IPS DF 6.9 (cell line): ENCODE measurements around the gene TPH2.

Experiments used
- DNase-seq: peaks from one replicate; pipeline ENCODE4 v3.0.0-alpha.2; 2013; ENCODE audit warnings: low read depth, low spot score
- H3K27ac ChIP-seq: one replicate; pipeline ENCODE4 v1.5.1; 2013; ENCODE audit warnings: low read length, control low read depth
- H3K27me3 ChIP-seq: 2 replicates; pipeline ENCODE4 v1.6.1; 2013; ENCODE audit warnings: mild to moderate bottlenecking, low read length; ENCODE audit not compliant: control insufficient read depth, insufficient read depth
- H3K36me3 ChIP-seq: 2 replicates; pipeline ENCODE4 v1.6.1; 2013; ENCODE audit warnings: low read length; ENCODE audit not compliant: control insufficient read depth, insufficient read depth
- H3K4me1 ChIP-seq: 2 replicates; pipeline ENCODE4 v1.6.1; 2013; ENCODE audit warnings: low read length; ENCODE audit not compliant: control insufficient read depth, insufficient read depth
- H3K4me3 ChIP-seq: 2 replicates; pipeline ENCODE4 v1.5.1; 2013; ENCODE audit warnings: mild to moderate bottlenecking, low read length
- H3K9me3 ChIP-seq: 2 replicates; pipeline ENCODE4 v1.6.1; 2013; ENCODE audit warnings: low read length, inconsistent platforms; ENCODE audit not compliant: control insufficient read depth, insufficient read depth
- WGBS: extraction: QIAGEN DNeasy Blood & Tissue Kit; methylation state at CpG from one replicate; pipeline ENCODE4 v1.1.7; 2013; ENCODE audit warnings: mixed read lengths, missing lambda C conversion rate; ENCODE audit not compliant: insufficient read length, insufficient coverage; 5-methylcytosine and 5-hydroxymethylcytosine counted together

TPH2 gene

DNA sequence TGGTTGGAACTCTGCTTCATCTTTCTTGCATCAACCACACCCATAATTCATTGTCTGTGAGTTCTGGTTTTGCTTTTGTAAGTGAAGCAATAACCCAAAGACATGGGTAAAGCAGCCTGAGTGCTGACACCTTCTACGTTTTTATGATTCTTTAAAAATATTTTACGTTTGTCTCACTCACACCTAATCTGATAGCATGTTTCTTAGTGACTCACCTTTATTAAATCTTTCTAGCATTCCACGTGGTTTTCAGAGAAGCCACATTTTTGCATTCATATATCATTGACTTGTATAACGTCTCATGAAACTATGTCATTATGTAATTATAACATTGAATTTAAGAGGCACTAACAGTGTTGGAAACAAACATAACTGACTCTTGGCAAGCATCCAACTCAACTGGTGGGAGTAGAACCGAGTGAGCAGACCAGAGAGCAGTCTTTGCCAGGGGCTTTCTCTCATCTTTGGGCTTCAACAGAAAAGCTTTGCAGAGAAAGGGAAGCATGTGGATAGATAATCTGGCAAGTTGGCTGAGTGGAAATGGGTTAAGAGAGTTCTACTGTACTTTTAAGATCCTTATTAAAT lies 118.8 kb downstream of the TPH2 start:
- Histone ChIP-seq H3K36me3 (no peaks in the 10 kb centered on the region), H3K4me3 (no peak overlapping the region), H3K27ac (no peak overlapping the region), H3K9me3 (no peaks in the 10 kb centered on the region), H3K4me1 (no peaks in the 10 kb centered on the region), H3K27me3 (peaks cover 1% of the 10 kb centered on the region; the same call in 1 of the 2 replicates)
- DNase-seq: no peak
- WGBS: no CpG with 5 or more reads among the region's 5 CpGs

DNA sequence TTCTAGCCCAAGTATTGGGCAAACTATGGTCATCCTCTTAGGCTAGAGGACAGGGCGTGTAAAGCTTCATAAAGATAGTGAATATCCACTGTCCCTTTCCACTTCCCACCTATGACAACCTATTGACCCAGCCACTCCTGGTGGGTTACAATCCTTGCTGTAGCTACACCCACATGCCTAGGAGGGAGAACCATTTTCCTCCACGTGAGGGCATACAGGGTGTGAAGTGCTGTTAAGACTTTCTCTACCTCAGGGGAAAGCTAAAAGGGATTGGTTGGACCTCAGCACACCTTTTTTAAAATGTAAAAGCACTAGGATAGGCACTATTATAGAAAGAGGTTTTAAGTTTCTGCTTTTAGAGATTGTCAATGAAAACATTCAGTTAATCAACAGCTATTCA lies 124.4 kb downstream of the TPH2 start:
- no peaks in the 10 kb centered on the region for H3K9me3 ChIP-seq
- H3K27ac ChIP-seq: no peak overlapping the region
- no peak for DNase-seq
- no peaks in the 10 kb centered on the region for H3K36me3 ChIP-seq
- H3K4me3 ChIP-seq: no peak overlapping the region
- no peaks in the 10 kb centered on the region for H3K4me1 ChIP-seq
- H3K27me3 ChIP-seq: no peaks in the 10 kb centered on the region
- WGBS: no CpG with 5 or more reads among the region's 2 CpGs

- H3K4me1 ChIP-seq: no peaks in the 10 kb centered on the region
- H3K27me3 ChIP-seq: no peaks in the 10 kb centered on the region
- WGBS: no CpG with 5 or more reads among the region's 2 CpGs
- no peak overlapping the region for H3K27ac ChIP-seq
- DNase-seq: no peak
- H3K36me3 ChIP-seq: no peaks in the 10 kb centered on the region
- peaks cover 1% of the 10 kb centered on the region; the same call in 1 of the 2 replicates for H3K9me3 ChIP-seq
- no peak overlapping the region for H3K4me3 ChIP-seq
These were observed 132.4 kb downstream of the TPH2 start for GRCh38 chr12:72071030-72071429.

DNA sequence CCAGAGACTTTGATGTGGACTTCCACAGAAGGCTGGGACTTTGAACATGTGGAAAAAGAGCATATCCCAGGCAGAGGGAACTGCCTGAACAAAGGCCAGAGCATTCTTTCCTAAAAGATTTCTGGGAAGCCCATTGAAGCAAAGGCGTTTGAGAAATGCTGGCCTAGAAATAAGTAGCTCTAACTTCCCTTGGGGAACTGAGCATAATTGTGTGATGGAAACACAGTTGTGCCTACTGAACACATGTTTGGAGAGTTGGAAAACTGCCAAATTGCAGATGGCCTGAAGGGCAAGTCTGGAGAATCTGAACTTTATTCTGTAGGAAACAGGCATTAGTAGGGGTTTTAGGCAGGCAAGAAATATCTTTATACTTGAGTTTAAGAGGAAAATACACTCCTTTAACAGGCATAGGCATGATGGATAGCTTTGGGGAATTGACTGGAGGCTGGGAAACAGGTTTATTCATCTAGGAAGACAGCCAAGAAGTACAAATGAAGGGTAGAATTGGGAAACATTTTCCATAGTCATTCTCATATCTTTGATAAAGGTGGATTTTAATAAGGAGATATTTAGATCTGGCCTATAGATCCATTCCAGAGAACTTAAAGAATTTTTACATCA lies 134.1 kb downstream of the TPH2 start:
- Histone ChIP-seq H3K4me3 (no peak overlapping the region), H3K36me3 (no peaks in the 10 kb centered on the region), H3K27ac (no peak overlapping the region), H3K4me1 (no peaks in the 10 kb centered on the region), H3K27me3 (no peaks in the 10 kb centered on the region), H3K9me3 (peaks cover 1% of the 10 kb centered on the region; the same call in 1 of the 2 replicates)
- no CpG with 5 or more reads among the region's 1 CpG for WGBS
- DNase-seq: no peak

- H3K4me3 ChIP-seq: no peak overlapping the region
- no peaks in the 10 kb centered on the region for H3K36me3 ChIP-seq
- no peak for DNase-seq
- H3K9me3 ChIP-seq: peaks cover 1% of the 10 kb centered on the region; the same call in 1 of the 2 replicates
- WGBS: no CpG with 5 or more reads among the region's 1 CpG
- no peaks in the 10 kb centered on the region for H3K27me3 ChIP-seq
- no peak overlapping the region for H3K27ac ChIP-seq
- no peaks in the 10 kb centered on the region for H3K4me1 ChIP-seq
These were observed 135.4 kb downstream of the TPH2 start for GRCh38 chr12:72074065-72074464.

GRCh38 chr12:72074956-72075355 lies 136.3 kb downstream of the TPH2 start:
- H3K36me3 ChIP-seq: no peaks in the 10 kb centered on the region
- no peak overlapping the region for H3K4me3 ChIP-seq
- WGBS: no CpG with 5 or more reads among the region's 3 CpGs
- H3K27ac ChIP-seq: no peak overlapping the region
- H3K27me3 ChIP-seq: no peaks in the 10 kb centered on the region
- H3K9me3 ChIP-seq: peaks cover 1% of the 10 kb centered on the region; the same call in 1 of the 2 replicates
- DNase-seq: no peak
- H3K4me1 ChIP-seq: no peaks in the 10 kb centered on the region

- H3K27ac ChIP-seq: no peak overlapping the region
- WGBS: no CpG with 5 or more reads among the region's 3 CpGs
- no peaks in the 10 kb centered on the region for H3K36me3 ChIP-seq
- peaks cover 1% of the 10 kb centered on the region; the same call in 1 of the 2 replicates for H3K9me3 ChIP-seq
- no peaks in the 10 kb centered on the region for H3K4me1 ChIP-seq
- DNase-seq: no peak
- H3K4me3 ChIP-seq: no peak overlapping the region
- no peaks in the 10 kb centered on the region for H3K27me3 ChIP-seq
These were observed 136.8 kb downstream of the TPH2 start for GRCh38 chr12:72075401-72075800.

- DNase-seq: no peak
- H3K4me3 ChIP-seq: no peak overlapping the region
- H3K27me3 ChIP-seq: no peaks in the 10 kb centered on the region
- H3K4me1 ChIP-seq: no peaks in the 10 kb centered on the region
- H3K27ac ChIP-seq: no peak overlapping the region
- H3K9me3 ChIP-seq: peaks cover 1% of the 10 kb centered on the region; the same call in 1 of the 2 replicates
- no peaks in the 10 kb centered on the region for H3K36me3 ChIP-seq
- WGBS: no CpG with 5 or more reads among the region's 9 CpGs
These were observed 137.4 kb downstream of the TPH2 start for GRCh38 chr12:72075891-72076557.

DNA sequence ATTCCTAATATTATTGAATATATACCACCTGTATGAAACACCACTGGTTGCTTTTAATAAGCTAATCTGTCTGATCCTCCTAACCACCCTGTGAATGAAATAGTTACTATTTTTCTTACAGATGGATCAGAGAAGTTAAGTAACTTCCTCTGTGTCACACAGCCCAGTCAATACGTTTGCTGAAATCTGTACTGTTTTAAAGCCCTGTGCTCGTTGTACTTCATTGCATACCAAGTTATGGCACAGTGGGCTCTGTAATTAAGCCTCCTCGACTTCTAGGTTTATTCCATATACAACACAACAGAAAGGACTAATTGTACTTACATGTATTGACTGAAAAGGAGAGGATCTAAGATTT lies 137.9 kb downstream of the TPH2 start:
- H3K27ac ChIP-seq: no peak overlapping the region
- no peaks in the 10 kb centered on the region; the same call in 1 of the 2 replicates for H3K9me3 ChIP-seq
- WGBS: no CpG with 5 or more reads among the region's 3 CpGs
- no peak overlapping the region for H3K4me3 ChIP-seq
- no peaks in the 10 kb centered on the region for H3K4me1 ChIP-seq
- DNase-seq: no peak
- H3K27me3 ChIP-seq: no peaks in the 10 kb centered on the region
- H3K36me3 ChIP-seq: no peaks in the 10 kb centered on the region

DNA sequence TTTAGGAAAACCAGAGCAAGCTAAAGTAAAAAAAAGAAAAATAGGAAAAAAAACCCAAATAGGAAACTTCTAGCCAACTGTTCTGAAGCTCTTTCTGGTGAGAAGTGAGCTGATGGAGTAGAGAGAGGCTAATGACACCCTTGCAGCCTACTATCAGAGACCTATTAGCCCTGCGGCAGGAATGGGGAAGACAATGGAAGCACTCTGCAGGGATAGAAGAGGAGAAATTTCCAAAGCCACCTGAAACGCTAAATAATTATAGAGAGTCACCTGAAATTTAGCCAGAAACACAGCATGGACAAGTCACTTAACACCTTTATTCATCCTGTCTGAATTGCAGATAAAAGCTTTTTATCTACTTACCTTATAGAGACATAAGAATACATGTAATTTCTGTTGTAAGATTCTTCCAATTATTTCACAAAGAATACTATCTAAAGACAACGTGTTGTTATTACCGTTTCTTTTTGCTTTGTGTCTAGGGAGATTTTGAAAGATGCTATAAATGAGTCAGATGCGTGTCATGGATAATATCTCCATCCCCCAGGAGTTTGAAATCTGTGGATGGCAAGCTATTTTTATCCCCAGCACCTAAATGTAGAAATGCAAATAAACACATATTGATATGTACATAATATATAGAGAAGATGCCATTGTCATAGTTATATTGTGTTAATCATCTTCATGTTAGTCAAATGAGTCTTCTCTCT lies 138.6 kb downstream of the TPH2 start:
- WGBS: no CpG with 5 or more reads among the region's 5 CpGs
- no peak for DNase-seq
- Histone ChIP-seq H3K27ac (no peak overlapping the region), H3K4me1 (no peaks in the 10 kb centered on the region), H3K36me3 (no peaks in the 10 kb centered on the region), H3K27me3 (no peaks in the 10 kb centered on the region), H3K9me3 (no peaks in the 10 kb centered on the region), H3K4me3 (no peak overlapping the region)
